HPDE6-E6E7 (cell line): ENCODE results near the gene IFI27L1.
A peak's percentile ranks its signal among the peaks of the same experiment; 100 is the strongest.
"Not testable (repeated sequence)": the region's sequence is repeated elsewhere in the genome, so short reads cannot be mapped to it uniquely, and the experiment has no call there.

Experiments used
- DNase-seq: peaks from one replicate; pipeline ENCODE4 v3.0.0; 2011; ENCODE audit warnings: missing footprints; ENCODE audit errors: extremely low spot score

The IFI27L1 gene

GRCh38 chr14:94048691-94049624 lies 32.2 kb upstream of the IFI27L1 start:
- no peak for DNase-seq

- DNase-seq, result no peak
Measured at GRCh38 chr14:94049625-94050023, 31.5 kb upstream of the IFI27L1 start.

- DNase-seq, result no peak
Measured at GRCh38 chr14:94050231-94050880, 30.8 kb upstream of the IFI27L1 start.

DNA sequence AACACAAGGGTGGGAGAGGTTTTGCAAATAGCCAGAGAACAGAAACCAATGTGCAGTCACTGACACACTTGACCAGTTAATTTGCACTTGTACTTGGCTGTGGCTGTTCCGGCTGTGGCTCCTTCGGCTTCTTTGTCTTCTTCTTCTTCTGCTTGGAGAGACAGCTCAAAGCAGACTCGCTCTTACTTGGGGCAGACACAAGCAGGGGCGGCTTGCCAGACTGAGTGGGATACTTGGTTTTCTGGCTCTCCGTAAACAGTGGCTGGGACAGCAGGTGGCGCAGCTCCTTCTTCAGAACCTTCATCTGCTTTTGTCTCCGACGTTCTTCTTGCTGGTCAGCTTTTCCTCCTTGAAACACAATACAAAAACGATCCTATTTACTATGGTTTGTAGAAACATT lies 30.0 kb upstream of the IFI27L1 start:
- no peak for DNase-seq

- no peak for DNase-seq
Measured at GRCh38 chr14:94051779-94052178, 29.3 kb upstream of the IFI27L1 start.

GRCh38 chr14:94052199-94052598 lies 28.9 kb upstream of the IFI27L1 start:
- DNase-seq, result no peak

- DNase-seq, result no peak
Measured at GRCh38 chr14:94052662-94053061, 28.4 kb upstream of the IFI27L1 start.

DNA sequence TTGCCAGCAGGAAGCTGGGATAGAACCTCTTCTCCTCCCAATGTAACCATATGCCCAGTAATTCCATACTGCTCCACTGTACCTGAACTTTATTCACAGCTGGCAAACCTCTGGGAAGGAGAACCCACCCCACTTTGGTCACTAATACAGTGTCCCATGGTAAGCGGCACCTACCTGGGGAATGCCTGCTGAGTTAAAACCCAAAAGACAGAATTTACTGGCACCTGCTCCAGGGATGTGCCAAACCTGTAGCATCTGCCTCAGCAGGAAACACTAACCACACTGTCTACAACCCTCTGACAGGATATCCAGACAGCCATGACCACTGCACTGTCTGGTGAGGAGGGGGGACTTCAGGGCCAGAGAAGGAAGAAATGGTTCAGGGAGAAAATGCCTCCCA lies 26.7 kb upstream of the IFI27L1 start:
- DNase-seq, result no peak

- no peak for DNase-seq
Measured at GRCh38 chr14:94054936-94055335, 26.2 kb upstream of the IFI27L1 start.

- no peak for DNase-seq
Measured at GRCh38 chr14:94056579-94057308, 24.4 kb upstream of the IFI27L1 start.

DNA sequence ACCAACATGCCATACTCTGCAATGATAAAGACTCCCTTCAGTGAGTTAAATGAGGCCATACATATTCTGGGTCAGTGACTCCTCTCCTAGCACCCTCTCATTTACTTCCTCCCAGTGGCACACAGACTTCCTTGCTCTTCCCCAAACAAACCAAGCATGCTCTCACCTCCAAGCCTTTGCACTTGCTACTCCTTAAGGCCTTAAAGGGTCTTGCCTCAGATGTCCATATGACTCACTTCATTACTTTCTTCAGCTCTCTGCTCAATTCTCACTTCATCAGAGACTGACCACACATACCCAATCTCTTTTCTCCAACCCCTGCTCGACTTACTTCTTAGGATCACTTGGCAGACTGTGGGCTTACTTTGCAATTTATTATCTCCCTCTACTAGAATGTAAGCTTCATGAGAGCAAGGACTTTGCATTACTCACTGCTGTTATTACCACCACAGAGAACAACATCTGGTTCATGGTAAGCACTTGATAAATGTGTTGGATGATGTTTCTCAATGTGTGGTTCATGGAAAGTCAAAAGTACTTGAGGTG lies 22.9 kb upstream of the IFI27L1 start:
- no peak for DNase-seq

DNA sequence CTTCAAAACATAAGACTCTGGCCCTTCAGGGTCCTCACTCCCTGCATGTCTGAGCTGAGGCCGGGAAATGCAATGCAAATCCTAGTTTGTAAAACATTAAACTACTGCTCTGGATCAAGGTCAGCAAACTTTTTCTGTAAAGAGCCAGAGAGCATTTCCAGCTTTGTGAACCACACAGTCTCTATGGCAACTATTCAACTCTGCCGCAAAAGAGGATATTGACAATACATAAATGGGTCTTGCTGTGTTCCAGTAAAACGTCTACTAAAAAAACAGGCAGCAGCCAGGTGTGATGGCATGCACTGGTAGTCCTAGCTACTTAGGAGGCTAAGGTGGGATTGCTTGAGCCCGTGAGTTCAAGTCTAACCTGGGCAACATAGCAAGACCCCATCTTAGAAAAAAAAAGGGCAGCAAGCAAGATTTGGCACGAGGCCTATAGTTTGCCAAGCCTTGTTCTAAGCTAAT lies 22.4 kb upstream of the IFI27L1 start:
- no peak for DNase-seq

- DNase-seq, result no peak
Measured at GRCh38 chr14:94059998-94060397, 21.1 kb upstream of the IFI27L1 start.

- DNase-seq, result peak; percentile 84
Measured at GRCh38 chr14:94062344-94062940, 18.7 kb upstream of the IFI27L1 start.

DNA sequence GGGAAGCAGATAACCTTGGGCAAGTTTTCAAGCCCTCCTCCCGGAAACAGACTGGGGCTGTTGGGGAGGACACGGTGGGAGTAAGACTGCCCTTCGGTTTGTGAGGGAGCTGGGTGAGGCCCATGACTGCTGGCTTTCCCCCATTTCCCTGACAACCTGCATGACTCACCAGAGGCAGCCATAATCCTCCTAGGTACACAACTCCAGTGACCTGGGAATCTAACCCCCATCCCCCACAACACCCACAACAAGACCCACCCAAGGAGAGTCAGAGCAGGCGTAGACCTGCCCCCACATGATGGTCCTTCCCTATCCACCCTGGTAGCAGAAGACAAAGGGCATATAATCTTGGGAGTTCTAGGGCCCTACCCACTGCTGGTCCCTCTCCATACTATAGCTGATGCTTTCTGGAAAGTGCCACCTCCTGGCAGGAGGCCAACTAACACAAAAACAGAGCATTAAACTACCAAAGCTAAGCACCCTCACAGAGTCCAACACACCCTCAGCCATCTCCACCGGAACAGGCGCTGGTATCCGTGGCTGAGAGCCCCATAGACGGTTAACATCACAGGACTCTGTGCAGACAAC lies 14.9 kb upstream of the IFI27L1 start:
- no peak for DNase-seq

GRCh38 chr14:94072076-94072475 lies 9.0 kb upstream of the IFI27L1 start:
- DNase-seq, result not testable (repeated sequence)

DNA sequence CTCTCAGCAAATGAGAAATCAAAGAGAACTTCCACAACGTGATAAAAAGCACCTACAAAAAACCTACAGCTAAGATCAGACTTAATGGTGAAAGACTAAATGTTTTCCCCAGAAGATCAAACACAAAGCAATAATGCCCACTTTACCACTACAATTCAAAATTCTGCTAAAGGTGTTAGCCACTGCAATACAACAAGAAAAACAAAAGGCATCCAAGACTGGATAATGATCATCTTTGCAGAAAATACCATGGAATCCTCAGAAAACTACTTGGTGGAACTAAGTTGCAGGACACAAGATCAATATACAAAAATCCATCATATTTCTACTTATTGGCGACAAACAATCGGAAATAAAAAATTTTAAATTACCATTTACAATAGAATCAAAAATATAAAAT lies 6.6 kb upstream of the IFI27L1 start:
- DNase-seq, result no peak

DNA sequence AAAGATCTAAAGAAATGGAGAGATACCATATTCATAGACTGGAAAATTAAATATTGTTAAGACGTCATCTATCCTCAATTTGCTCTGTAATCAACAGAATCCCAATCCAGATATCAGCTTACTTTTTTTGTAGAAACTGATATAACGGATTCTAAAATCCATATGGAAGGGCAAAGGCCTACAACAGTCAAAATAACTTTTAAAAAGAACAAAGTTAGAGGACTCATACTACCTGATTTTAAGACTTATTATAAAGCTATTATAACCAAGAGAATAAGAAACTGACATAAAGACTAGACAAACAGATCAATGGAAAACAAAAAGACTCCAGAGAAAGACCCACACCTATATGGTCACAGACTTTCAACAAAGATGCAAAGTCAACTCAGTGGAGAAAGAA lies 6.1 kb upstream of the IFI27L1 start:
- no peak for DNase-seq

- DNase-seq, result no peak
Measured at GRCh38 chr14:94077111-94077821, 3.8 kb upstream of the IFI27L1 start.

GRCh38 chr14:94077823-94078222 lies 3.3 kb upstream of the IFI27L1 start:
- no peak for DNase-seq
